Pons (tissue), 1 donor: ENCODE results near the gene NKAIN2.
"Not testable (repeated sequence)": the region's sequence is repeated elsewhere in the genome, so short reads cannot be mapped to it uniquely, and the experiment has no call there.

ENCODE experiments used
- DNase-seq: peaks from one replicate; pipeline ENCODE4 v3.0.0-alpha.2; 2016; ENCODE audit warnings: low spot score

NKAIN2 gene

DNA sequence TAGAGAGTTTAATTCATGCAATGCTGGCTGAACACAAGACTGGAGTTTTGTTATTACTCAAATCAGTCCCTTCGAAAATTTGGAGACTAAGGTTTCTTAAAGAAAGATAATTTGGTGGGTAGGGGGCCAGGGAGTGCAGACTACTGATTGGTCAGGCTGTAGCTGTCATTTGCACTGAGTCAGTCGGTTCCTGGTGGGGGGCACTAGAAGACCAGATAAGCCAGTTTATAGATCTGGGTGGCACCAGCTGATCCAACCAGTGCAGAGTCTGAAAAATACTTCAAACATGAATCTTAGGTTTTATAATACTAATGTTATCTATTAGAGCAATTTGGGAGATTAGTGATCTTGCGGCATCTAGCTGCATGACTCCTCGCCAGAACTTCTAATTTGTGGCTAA, 530.7 kb downstream of the NKAIN2 start:
- no peak for DNase-seq

DNA sequence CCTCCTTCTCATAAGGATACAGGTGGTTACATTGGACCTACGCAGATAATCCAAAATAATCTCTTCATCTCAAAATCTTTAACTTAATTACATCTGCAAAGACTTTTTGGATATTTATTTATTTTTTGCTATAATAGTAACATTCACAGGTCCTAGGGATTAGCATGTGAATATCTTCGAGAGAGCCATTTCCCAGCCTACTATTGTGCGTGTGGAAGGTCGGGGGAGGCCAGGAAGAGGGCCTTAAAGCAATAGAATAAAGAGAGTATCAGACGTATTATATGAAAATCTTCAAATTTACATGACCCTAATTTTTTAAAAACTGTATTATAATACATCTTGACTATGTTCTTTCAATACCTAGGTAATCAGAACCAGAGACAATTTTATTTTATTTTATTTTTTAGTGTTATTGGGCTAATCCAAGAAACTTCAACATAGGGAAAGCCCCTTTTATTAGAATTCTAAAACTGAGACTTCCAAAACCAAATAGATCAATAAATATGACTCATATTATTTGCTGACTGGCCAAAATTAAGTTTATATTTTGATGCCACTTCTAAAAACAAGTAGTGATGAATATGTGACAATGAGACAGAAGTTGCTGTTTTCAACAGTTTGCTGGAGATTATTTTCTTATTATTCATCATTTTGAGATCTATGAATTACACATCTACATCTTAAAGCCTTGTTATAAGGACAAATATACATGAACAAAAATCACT, 536.1 kb downstream of the NKAIN2 start:
- no peak for DNase-seq

DNA sequence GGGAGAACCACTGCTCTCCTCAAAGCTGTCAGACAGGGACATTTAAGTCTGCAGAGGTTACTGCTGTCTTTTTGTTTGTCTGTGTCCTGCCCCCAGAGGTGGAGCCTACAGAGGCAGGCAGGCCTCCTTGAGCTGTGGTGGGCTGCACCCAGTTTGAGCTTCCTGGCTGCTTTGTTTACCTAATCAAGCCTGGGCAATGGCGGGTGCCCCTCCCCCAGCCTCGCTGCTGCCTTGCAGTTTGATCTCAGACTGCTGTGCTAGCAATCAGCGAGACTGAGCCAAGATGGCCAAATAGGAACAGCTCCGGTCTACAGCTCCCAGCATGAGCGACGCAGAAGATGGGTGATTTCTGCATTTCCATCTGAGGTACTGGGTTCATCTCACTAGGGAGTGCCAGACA, 544.7 kb downstream of the NKAIN2 start:
- not testable (repeated sequence) for DNase-seq

DNA sequence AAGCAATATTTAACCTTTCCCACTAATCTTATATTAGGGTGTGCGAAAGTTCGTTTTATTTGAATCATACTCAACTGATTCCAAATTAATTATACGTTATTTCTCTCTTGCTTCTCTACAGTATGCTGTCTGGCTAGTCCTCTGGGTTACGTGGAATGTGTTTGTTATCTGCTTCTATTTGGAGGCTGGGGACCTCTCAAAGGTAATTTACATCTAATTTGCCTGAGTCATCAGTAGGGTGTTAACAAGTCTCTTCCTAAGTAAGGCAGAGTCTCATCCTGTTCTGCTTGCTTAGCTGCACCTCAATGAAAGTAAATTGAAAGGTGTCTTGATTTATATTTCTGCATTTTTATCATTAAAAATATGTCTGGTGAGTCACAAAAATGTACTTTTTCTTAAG, 551.5 kb downstream of the NKAIN2 start:
- DNase-seq = no peak

DNA sequence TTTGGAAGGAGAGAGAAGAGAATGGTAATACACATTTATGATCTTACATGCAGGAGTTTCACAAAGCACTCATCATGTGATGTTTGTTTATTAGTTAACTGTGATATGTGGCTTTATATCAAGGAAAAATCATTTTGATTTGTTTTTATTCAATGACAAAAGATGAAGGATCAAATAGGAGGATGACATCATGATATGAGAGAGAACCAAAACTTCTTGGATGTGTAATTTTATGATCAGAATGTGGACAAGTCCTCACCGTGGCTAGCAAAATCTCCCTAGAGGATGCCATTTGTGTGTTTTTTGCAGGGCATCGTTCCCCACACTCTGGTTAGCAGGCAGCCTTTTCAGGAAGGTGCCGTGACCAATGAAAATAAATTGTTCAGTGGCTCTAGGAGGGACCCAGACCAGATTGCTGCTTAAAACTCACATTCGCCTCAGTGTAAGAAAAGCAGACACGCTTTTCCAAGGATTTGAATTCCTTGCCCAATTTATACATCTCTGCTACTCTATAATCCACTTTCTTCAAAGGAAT, 552.7 kb downstream of the NKAIN2 start:
- peak; percentile 2 for DNase-seq

DNA sequence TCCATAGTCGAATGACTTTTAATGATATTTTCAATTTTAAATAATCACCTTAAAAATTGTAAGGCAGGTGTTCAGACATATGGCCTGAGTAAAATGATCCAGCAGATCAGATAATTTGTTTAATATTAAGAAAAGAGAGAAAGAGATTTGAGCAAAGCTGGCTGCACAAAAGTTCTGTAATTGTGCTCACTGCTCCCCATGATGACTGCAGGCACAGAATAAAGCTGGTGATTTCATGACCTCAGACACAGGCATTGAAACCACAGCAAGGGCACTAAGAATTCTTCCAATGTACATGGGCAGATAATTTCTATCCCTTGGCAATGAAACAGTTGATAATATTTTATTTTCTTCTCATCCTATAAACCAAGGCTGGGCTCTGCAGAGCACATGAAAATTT, 553.1 kb downstream of the NKAIN2 start:
- no peak for DNase-seq

DNA sequence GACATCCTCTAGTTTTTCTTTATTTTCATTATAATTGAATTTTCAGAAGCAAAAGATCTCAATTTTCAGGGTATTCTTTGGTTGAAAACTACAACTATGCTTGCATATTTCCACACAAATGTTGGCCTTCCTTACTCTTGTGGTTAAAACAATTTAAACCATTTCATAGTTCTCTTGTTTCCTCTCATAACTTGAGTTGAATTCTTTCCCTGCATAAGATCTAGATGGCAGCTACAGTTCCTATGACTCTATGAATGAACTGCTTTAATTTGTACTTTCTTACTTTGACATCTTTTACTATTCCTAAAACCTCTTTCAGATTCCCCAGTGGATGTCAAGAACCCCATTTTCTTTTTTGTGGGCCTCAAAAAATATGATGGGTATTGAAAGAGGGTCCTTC, 564.5 kb downstream of the NKAIN2 start:
- no peak for DNase-seq

DNA sequence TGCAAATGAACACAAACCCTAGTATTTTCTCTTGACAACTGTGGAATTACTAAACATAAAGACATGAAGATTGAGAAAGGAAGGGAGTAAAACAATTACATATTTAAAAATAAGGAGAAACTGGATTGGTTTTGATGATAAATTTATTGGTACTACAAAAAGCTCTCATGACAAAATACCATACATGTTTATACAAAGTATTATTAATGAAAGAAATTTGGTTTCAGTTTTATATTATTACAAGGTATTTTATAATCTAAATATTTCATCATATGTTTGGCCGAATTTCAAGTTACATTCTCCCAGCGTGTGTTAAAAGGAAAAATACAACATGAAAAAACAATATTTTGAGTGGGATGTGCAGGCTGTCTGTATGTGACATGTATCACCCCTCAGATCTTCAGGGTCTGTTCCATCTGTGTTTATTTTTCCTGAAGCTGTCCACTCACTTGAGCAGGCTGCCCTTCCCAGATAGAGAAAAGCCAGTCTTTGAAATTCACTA, 568.4 kb downstream of the NKAIN2 start:
- no peak for DNase-seq

DNA sequence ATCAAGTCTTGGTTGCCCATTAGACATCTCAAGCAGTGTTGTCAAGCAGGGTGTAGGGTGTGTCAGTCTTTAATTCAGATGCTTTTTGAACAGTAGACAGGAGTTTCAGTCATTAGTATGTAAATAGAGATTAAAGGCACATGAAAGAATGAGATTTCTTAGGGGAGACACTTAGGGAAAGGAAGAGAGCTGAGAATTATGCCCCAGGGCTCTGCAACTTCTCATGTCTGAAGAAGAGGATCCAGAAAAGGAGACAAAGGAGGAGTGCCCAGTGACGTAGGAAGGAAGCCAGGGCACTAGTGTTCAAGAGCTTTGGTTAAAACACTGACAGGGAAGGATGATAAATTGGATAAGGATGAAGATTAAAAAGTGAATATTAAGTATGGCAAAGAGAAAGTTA, 569.7 kb downstream of the NKAIN2 start:
- DNase-seq = no peak

DNA sequence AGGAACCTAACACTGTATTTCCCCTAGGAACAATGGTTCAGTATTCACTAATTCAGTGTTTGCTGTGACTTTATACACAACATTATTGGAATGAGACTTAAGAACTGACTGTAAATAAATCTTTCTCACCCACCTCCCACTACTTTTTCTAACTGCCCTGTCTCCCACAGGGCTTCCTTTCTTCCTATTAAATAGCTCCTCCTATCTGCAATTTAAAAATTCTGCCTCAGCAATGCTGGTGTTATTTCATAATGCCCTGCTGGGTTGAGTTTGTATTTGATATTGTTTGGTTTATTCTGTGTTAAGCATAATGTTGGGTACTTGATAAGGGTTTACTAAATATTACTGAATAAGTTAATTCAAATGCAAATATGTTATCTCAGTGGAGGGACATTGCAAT, 585.5 kb downstream of the NKAIN2 start:
- DNase-seq = no peak

DNA sequence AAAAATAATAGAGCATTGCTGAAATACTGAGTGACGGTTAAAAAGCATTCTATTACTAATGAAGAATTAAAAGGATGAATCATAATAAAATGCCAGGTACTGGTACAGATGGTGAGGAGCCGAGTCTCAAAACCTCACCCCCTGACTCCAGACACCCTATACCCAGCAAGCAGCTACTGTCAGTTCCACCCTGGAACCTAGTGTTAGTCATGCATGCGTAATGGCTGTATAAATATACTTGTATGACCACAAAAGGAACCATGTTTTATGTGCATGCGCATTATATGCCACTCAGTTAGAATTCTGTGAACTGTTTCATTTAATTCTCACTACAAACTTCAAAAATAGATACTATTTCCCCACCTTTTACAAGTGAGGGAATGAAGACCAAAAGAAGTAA, 589.9 kb downstream of the NKAIN2 start:
- no peak for DNase-seq

DNA sequence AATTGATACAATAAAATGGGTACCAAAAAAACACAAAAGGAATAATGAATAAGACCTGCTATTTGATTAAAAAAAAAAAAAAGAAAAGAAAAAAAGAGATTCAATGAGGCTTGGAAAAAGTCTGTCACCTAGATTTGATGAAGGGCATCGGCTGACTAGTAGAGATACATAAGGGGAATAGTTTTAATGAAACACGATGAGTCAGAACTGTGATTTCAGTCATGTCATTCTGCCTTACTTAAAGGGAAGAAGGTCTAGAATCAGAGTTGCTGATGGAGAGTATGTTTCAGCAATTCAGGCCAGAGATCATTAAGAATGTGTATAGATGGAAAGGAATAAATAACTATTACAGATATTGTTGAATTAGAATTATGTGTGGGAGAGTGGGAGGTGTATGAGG, 592.7 kb downstream of the NKAIN2 start:
- no peak for DNase-seq

DNA sequence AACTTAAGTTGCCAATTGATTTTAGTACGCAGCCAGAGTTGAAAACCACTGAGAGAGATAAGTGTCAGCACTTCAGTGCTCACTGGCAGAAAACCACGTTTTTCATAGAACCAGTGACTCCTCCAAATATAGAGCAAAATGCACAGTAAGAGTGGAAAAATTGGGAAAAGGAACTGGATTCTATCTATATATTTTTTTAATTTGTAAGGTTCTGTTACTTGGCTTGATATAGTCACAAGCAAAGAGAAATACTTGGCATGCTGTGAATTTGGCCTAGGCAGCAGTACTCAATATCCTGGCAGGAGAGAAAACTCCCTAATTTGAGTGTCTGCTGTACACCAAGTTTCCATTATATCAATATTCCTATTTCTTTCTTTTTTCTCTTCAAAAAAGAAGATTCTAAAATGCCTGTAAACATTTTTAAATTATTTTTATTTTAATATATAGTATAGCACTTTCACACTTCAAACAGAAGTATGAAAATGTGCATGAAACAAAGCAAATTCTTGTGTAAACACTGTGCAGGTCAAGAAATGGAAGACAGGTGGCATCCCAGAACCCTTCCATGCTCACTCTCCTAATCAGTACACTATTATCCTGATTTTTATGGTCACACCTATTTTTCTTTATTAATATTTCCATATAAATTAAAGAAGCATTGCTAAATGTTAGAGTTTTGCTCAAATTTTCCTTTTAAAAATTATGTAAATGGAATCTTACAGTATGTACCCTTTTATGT, 596.8 kb downstream of the NKAIN2 start:
- DNase-seq = peak; percentile 13

DNA sequence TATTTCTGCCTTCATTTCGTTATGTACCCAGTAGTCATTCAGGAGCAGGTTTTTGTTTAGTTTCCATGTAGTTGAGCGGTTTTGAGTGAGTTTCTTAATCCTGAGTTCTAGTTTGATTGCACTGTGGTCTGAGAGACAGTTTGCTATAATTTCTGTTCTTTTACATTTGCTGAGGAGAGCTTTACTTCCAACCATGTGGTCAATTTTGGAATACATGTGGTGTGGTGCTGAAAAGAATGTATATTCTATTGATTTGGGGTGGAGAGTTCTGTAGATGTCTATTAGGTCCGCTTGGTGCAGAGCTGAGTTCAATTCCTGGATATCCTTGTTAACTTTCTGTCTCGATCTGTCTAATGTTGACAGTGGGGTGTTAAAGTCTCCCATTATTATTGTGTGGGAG, 606.8 kb downstream of the NKAIN2 start:
- not testable (repeated sequence) for DNase-seq

DNA sequence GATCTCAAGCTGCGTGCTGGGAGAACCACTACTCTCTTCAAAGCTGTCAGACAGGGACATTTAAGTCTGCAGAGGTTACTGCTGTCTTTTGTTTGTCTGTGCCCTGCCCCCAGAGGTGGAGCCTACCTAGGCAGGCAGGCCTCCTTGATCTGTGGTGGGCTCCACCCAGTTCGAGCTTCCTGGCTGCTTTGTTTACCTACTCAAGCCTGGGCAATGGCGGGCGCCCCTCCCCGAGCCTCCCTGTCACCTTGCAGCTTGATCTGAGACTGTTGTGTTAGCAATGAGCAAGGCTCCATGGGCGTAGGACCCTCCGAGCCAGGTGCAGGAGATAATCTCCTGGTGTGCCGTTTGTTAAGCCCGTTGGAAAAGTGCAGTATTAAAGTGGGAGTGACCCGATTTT, 609.0 kb downstream of the NKAIN2 start:
- DNase-seq = not testable (repeated sequence)

DNA sequence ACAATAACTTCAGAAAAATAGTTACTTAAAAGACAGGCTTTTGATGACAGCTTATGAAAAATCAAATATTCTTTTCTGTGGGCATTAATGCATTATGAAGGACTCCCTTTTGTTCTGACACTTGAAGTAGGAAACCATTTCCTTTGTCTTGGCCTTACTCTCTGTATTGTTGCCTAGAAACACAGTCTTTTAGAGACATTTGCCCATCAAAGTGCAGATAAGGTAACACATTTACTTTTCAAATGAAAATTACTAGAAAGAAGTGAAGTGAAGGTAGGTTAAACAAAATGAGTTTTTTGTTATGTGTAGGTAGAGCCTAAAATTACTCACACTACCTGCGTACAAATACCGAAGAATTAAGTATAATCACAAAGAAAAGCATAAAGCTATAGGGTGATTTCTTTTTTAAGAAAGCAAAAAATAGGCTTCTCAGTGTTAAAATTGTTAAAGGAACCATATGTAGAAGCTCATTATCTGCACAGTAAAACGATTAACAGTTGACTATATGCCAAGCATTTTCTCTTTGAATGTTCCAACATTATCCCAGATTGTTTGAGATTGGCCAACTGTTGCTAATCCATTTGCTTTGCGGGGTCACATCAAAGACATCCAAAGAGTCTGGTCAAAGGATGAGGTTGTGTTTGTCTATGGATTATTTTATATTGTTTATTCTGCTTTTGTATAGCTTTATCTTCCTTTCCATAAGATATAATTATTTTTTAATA, 616.6 kb downstream of the NKAIN2 start:
- no peak for DNase-seq

DNA sequence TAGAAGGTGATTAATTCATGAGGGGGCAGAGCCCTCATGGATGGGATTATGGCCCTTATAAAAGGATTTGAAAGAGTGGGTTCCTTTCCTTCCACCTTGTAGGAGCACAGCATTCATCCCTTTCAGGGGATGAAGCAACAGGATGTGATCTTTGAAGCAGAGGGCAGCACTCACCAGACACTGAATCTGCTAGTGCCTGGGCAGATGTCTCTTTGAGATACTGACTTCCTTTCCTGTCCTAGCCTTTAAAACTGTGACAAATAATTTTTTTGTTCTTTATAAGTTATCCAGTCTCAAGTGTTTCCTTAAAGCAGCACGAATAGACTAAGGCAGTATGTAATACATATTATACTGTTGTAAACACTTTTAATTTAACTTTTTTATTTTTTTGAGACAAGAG, 620.0 kb downstream of the NKAIN2 start:
- no peak for DNase-seq

DNA sequence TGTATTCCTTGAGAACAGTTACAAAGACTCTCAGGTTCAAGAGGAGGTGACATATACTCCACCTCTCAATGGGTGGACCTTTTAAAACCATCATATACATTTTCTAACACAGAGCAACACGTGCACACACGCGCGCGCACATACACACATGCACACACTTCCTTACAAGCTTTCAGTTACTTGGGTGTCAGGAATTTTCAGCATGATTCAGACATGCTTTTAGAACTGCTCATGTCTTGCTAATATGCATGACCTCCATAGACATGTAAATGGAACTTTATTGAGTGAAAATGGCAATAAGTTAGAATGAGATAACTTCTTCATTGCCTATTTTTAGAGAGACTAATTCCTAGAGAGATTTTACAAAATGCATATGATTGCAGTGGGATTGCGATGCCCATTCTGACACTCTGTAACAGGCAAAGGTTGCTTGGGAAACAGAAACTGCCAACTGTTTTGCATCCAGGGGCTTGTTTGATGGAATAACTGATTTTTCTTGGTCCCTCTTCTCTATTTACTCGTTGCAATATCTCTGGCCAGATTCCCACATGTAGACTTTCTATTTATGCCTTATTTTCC, 627.2 kb downstream of the NKAIN2 start:
- DNase-seq = no peak

DNA sequence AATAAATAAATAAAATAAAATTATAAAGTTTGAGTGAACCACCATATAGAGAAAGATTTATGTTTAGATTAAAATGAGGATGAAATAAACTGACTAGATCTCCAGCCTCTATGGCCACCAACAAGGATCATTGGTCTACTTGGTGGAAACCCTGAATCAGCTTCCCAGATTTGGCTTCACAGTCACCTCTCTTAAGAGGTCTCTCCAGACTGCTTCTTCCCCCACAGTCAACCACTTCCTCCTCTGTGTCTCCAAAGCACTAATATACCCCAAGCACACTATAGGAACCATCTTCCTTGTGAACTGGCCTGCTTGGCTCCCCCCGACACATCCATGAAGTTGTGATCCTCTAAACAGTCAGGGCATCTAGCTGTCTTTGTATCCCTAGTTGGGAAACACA, 629.0 kb downstream of the NKAIN2 start:
- DNase-seq = no peak

DNA sequence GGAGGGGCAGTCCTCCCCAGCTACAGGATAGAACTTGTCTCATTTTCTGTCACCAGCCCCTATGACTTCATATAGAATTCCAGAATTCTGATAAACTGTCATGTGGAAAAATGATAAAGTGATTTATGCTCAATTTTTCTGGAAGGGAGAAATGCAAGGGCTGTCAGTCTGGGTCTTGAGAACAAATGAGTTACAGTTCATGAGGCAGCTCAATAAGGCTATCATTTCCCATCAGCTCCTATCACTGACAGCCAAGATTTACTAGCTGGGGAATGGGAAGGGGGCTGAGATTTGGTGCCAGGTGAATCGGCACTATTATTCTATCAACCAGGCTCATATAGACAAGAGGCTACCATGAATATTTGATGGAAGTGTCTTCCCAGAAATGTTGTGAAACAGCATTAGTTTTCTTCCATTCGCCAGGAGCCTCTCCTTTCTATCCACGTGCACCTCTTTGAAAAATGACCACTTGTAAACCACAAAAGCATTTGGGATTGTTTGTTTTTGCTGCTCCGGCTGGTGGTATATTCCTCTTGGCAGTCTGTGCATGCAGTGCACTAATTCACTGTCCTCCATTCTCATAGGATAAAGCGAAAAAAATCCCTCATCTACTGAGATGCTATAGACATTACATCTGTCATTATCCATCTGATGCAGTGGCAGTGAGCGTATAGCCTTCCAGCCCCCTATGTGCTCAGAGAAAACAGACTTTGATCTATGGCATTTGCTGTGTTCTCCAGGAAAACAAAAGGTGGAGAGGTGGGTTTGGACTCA, 629.9 kb downstream of the NKAIN2 start:
- DNase-seq = no peak

DNA sequence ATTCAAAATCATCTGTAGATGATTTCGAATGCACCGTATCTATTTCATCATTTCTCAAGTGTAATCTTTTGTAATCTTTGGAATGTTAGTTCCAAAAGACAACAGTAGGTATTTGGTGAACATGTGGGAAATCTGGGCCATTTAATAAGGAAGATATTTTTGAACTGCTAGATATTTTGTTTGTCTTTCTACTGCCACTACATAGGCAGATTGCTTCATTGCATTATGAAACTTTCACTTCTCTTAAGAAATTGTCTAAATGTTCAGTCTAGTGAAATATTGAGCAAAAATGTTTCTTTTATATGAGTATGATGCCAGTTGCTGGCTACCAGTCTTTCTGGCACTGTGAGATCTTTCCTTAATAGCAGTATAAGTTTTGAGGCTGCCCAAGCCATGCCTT, 630.8 kb downstream of the NKAIN2 start:
- no peak for DNase-seq

DNA sequence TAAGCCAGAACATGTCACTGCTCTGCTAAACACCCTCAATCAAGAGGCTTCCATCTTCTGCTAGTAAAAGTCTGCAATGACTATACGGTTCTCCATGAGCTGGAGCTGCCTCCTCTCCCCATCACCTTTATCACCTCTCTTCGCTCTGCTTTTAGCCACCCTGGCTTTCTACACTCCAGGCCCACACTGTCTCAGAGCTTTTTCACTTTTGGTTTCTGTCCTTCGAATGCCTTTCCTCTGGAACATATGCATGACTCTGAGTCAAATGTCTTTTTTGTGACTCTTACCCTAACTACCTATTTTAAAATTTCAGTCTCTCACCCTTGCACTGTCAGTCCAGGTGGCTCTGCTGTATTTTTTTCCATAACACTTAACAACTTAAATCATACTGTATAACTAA, 633.1 kb downstream of the NKAIN2 start:
- DNase-seq = no peak
